Gastroesophageal sphincter (tissue), 3 donors: ENCODE results near the gene SETMAR.

Source experiments
- CTCF ChIP-seq, 4 experiments: fragments of 200-600 bp in 2 of 4; fragments of 450-650 bp in 2 of 4; sonication (generic) in 1 of 4; IDR thresholded peaks; one replicate each; pipeline ENCODE4 v1.5.1; 2017 to 2019; ENCODE audit warnings: antibody characterized with exemption in 4 of 4, mild to moderate bottlenecking in 2 of 4, moderate library complexity in 2 of 4
- POLR2A ChIP-seq, 2 donors: fragments of 450-650 bp; IDR thresholded peaks; one replicate each; pipeline ENCODE4 v1.6.1; 2017; ENCODE audit warnings: antibody characterized with exemption in 2 of 2, mild to moderate bottlenecking in 2 of 2, moderate library complexity in 1 of 2
- POLR2AphosphoS5 ChIP-seq: sonication (generic); formaldehyde crosslinking; IDR thresholded peaks from one replicate; pipeline ENCODE4 v1.6.1; 2017; ENCODE audit warnings: antibody characterized with exemption

- TF ChIP-seq CTCF (IDR thresholded peaks at IDR 0.05) (no peak), POLR2AphosphoS5 (no peak), POLR2A (IDR thresholded peaks at IDR 0.05) (no peak)
Measured at GRCh38 chr3:4360817-4361216, 57.6 kb downstream of the SETMAR start.
